Mesothelial cell of epicardium (in vitro differentiated cells): ENCODE measurements around the gene MITF. TPM values are rescaled to one million over a fixed set of nuclear protein-coding genes. Genes with fewer than 3 reads are reported as not detected.

Experiments
- DNase-seq, 2 experiments: peaks; one replicate each; pipeline ENCODE4 v3.0.0; 2021; ENCODE audit warnings: low spot score in 2 of 2; ENCODE audit not compliant: unreplicated experiment in 2 of 2
- H3K27ac Mint-ChIP-seq: 2 replicates; pipeline ENCODE4 v1.8.0; 2021; ENCODE audit warnings: mixed read lengths
- H3K27me3 Mint-ChIP-seq: 2 replicates; pipeline ENCODE4 v1.8.0; 2021; ENCODE audit warnings: low read depth, mixed read lengths
- H3K36me3 Mint-ChIP-seq: 2 replicates; pipeline ENCODE4 v1.8.0; 2021; ENCODE audit warnings: mixed read lengths
- H3K4me1 Mint-ChIP-seq: 2 replicates; pipeline ENCODE4 v1.8.0; 2021; ENCODE audit warnings: mixed read lengths
- H3K4me3 Mint-ChIP-seq: 2 replicates; pipeline ENCODE4 v1.8.0; 2021; ENCODE audit warnings: mild to moderate bottlenecking, moderate library complexity, mixed read lengths
- H3K9me3 Mint-ChIP-seq: 2 replicates; pipeline ENCODE4 v1.8.0; 2021; ENCODE audit warnings: mixed read lengths
- total RNA-seq: library from RNA; stranded (reverse); gene quantifications from 3 replicates; pipeline ENCODE4 v1.2.1, GENCODE V29; 2021
- TF ChIP-seq, protein P1 (sequence below): fragments of 200-600 bp; sonication (generic); IDR thresholded peaks from one replicate; pipeline ENCODE4 v1.5.0; 2021; ENCODE audit warnings: antibody characterized with exemption; ENCODE audit not compliant: unreplicated experiment

MITF gene
- total RNA-seq, 1 donor from 2014 or later = 7.0 TPM

DNA sequence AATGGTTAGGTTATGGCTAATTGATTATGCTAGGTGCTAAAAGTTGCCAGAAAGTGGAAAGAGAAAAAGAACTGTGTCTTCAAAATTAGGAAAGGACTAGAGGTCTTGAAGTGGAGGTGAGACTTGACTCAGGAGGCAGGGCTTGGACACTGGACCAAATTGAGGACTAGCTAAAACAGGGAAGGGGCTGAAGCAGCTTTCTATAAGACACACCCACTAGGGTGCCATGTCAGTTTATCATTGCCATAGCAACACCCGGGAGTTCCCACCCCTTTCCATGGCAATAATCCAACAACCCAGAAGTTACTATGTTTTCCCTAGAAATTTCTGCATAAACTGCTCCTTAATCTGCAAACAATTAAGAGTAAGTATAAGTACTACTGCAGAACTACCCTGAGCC is 42.9 kb upstream of the MITF start:
- TF ChIP-seq, protein P1, sequence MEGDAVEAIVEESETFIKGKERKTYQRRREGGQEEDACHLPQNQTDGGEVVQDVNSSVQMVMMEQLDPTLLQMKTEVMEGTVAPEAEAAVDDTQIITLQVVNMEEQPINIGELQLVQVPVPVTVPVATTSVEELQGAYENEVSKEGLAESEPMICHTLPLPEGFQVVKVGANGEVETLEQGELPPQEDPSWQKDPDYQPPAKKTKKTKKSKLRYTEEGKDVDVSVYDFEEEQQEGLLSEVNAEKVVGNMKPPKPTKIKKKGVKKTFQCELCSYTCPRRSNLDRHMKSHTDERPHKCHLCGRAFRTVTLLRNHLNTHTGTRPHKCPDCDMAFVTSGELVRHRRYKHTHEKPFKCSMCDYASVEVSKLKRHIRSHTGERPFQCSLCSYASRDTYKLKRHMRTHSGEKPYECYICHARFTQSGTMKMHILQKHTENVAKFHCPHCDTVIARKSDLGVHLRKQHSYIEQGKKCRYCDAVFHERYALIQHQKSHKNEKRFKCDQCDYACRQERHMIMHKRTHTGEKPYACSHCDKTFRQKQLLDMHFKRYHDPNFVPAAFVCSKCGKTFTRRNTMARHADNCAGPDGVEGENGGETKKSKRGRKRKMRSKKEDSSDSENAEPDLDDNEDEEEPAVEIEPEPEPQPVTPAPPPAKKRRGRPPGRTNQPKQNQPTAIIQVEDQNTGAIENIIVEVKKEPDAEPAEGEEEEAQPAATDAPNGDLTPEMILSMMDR = no peak
- no peaks in the 10 kb centered on the region for H3K36me3 Mint-ChIP-seq
- peaks cover 3% of the 10 kb centered on the region for H3K9me3 Mint-ChIP-seq
- DNase-seq = no peak
- no peak overlapping the region for H3K27ac Mint-ChIP-seq
- H3K4me1 Mint-ChIP-seq = peaks cover 12% of the 10 kb centered on the region
- H3K4me3 Mint-ChIP-seq = no peak overlapping the region
- no peaks in the 10 kb centered on the region for H3K27me3 Mint-ChIP-seq

DNA sequence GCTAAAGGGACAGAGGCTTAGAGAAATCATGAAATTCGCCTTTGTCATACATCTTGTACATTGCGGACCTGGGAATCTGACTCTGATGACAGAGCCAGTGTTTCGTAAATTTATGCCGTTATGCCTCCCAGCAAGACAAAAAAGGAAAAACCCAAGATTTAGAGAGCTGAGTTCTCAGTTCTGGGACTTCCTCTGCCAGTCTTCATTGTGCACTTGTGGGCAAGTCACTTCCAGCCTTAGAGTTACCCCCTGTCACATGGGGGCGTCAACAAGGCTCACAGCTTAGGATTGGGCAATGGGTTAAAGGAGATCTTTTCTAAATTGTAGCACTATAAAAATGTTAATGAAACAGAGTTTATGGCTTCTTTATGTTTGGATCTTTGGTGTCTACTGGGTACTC is 41.9 kb upstream of the MITF start:
- no peak for DNase-seq
- Mint-ChIP-seq H3K9me3 (peaks cover 13% of the 10 kb centered on the region), H3K36me3 (no peaks in the 10 kb centered on the region), H3K4me3 (no peak overlapping the region), H3K27ac (no peak overlapping the region), H3K27me3 (no peaks in the 10 kb centered on the region), H3K4me1 (peaks cover 12% of the 10 kb centered on the region)
- TF ChIP-seq, protein P1 = no peak

DNA sequence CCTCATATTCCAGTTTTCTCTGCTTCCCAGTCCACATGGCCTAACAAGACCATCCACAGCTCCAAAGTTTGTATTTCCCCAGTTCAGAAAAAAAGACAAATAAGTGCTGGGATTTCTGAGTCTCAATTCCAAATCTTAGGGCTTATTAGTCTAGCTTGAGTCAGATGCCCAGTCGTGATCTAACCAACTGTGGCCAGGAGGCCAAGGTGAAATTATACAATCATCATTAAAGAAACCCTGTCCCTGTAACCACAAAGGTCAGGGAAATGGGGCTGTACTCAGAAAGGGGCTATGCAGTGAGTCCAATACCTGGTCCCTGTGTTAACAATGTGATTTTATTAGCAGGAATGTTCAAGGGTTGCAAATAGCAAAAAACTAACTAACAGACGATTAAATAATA is 40.5 kb upstream of the MITF start:
- DNase-seq = no peak
- peaks cover 12% of the 10 kb centered on the region for H3K4me1 Mint-ChIP-seq
- TF ChIP-seq, protein P1 = no peak
- peaks cover 14% of the 10 kb centered on the region for H3K9me3 Mint-ChIP-seq
- no peaks in the 10 kb centered on the region for H3K36me3 Mint-ChIP-seq
- no peak overlapping the region for H3K4me3 Mint-ChIP-seq
- no peak overlapping the region for H3K27ac Mint-ChIP-seq
- no peaks in the 10 kb centered on the region for H3K27me3 Mint-ChIP-seq

DNA sequence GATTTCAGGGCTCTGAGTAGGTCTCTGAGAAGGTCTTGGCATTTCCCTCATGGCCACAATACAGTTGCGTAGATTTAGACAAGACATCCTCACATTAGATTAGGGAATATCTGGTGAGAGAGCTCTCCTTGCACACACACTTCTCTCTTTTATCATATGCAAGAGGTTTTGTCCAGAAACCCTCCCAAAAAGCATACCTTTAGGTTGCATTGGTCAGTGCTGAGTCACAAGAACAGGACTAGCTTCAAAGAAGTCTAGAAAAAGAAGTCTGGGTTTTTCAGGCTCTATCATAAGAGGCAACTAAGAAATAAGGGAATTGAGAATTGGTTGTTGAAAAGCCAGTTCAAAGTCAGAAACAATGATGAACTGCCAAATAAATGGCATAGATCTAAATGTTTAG is 40.1 kb upstream of the MITF start:
- no peaks in the 10 kb centered on the region for H3K27me3 Mint-ChIP-seq
- TF ChIP-seq, protein P1 = no peak
- peaks cover 12% of the 10 kb centered on the region for H3K4me1 Mint-ChIP-seq
- no peaks in the 10 kb centered on the region for H3K36me3 Mint-ChIP-seq
- DNase-seq = no peak
- no peak overlapping the region for H3K27ac Mint-ChIP-seq
- peaks cover 14% of the 10 kb centered on the region for H3K9me3 Mint-ChIP-seq
- H3K4me3 Mint-ChIP-seq = no peak overlapping the region

DNA sequence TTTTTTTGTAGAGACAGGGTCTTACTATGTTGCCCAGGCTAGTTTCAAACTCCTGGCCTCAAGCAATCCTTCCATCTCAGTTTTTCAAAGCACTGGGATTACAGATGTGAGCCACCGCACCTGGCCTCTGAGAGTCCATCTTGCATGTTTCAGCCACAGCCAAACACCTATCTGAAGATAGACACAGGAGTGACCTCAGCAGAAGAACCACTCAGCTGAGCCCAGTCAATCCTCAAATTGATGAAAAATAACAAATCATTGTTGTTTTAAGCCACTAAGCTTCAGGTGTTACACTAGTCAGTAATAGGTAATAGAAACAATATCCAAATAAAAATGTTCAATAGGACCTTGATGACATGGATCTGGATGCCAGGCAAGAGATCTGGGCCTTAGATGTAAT is 38.3 kb upstream of the MITF start:
- Mint-ChIP-seq H3K4me1 (peaks cover 3% of the 10 kb centered on the region), H3K27ac (no peak overlapping the region), H3K36me3 (no peaks in the 10 kb centered on the region), H3K4me3 (no peak overlapping the region), H3K9me3 (peaks cover 14% of the 10 kb centered on the region), H3K27me3 (no peaks in the 10 kb centered on the region)
- TF ChIP-seq, protein P1 = no peak
- DNase-seq = no peak

DNA sequence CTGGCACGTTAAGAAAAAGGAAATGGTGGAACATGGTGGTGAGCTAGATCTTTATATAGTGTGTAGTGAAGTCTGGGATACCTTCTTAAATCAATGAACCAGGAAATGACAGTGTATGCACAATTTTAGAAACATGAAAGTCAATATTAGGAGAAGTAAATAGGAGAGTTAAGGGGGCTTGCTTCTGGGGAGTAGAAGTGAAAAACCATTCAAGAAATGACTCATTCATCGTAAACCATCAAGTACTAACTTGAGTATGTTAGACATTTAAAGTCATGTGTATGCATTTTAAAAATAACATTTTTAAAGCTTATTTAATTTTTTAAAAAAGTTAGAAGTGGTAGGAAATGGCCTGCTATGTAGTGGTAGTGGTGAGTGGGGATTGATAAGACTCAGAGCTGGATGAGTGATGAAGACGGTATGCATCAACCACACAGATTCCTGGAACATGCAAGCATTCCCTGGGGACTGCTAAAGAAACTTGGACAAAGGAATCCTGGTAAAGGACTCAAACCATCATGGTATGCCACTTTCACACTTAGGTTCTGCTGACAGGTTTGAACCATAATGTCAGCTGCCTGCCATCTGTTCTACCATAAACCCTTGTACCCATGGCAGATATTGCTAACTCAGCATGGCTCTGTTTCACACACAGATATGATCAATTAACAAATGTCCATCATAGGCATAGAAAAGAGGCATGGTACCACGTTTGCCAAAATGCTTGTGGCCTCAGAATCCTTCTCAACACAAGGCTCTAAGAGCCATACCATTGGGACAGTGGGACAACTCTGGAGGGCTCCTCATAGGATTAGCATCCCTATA is 28.9 kb upstream of the MITF start:
- Mint-ChIP-seq H3K4me3 (no peak overlapping the region), H3K36me3 (no peaks in the 10 kb centered on the region), H3K4me1 (peaks cover 5% of the 10 kb centered on the region), H3K9me3 (peaks cover 4% of the 10 kb centered on the region), H3K27me3 (no peaks in the 10 kb centered on the region), H3K27ac (no peak overlapping the region)
- TF ChIP-seq, protein P1 = no peak
- no peak for DNase-seq
